HG03280 (cell line): Measurements from ENCODE around the gene HIVEP2.

Source experiments
- ATAC-seq: cut with Tn5 transposase; IDR thresholded peaks from one replicate; pipeline ENCODE4 v1.9.1; 2021; ENCODE audit warnings: mild to moderate bottlenecking, moderate library complexity; ENCODE audit not compliant: unreplicated experiment

The HIVEP2 gene

DNA sequence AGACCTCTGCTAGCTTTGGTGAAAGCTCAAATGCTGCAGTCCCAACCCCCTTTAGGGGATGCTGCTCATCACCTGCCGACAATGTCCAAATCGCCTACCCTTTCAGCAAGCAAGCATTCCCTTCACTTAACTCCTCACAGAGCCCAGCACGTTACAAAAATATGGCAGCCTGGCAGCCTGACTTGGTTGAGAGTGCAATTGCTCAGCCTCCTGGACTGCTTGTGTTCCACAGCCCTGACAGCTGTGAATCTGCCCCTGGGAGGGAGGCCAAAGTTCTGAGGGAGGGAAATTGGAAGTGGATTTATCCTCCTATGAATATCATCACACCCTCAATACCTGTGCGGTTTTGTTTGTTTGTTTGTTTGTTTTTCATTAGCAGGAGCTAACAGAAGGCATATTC is 231.0 kb downstream of the HIVEP2 start:
- no peak for ATAC-seq

DNA sequence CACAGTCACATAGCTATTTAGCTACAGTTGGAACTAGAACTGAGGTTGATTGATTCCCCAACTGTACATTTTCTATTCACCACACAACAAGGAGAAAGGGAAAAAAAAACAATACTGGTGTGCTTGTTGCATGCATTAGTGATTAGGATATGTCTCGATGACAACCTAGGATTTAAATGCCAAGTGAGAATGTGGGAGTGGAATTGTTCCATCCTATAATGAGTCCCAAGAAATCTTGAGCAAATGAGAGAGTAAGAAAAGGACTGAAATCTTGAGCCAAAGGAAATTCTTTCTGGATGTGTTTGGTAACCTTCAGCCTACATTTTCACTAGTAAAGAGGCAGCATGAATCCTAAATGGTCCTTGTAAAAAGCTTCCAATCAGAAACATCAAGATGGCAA is 232.7 kb downstream of the HIVEP2 start:
- ATAC-seq = no peak

DNA sequence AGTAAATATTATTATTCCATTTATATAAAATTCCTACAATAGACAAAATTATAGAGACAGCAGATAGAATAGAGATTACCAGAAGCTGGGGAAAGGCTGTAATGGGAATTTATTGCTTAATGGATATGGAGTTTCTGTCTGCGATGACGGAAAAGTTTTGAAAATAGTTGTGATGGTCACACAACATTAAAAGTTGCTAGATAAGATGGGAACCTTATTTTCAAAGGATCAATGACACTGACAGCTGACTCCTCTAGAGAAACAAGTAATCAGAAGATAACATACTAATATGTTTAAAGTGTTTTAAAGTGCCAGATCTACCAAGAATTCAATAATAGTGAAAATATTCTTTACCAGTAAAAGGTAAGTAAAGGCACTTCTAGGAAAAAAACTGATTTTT is 236.3 kb downstream of the HIVEP2 start:
- ATAC-seq = no peak

DNA sequence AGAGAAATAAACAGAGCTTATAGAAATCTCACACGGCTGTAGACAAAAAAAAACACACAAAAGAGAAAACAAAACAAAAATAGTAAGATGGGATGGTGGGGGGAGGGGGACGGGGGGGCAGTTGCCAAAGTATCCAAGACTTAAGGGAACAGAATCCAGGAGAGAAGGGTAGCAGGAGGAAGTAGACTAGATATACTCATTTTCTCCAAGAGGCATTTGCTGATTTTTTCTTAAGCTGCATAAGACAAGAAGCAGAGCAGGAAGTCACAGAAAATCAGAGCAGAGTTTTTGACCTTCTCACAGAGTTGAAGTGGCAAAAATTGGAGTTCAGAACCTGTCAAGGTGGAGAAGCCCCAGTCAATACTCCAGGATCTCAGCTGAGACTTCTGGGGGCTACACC is 237.7 kb downstream of the HIVEP2 start:
- no peak for ATAC-seq

DNA sequence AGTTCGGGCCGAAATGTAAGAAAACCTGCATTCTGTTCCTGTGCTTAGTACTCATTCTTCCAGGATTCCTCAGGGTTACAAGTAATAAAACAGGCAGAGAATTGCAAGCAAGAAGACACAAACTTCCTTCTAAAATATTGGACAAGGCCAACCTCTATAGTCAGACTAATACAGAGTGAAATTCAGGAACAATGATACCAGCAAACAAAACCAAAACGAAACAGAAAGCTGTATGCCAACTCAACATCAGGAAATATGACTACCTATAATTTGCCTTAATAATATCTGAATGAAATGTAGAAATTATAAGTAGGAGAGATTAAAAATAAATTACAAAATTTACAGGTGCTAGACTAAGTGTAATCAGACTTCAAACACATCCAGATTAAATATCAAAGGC is 238.8 kb downstream of the HIVEP2 start:
- no peak for ATAC-seq

DNA sequence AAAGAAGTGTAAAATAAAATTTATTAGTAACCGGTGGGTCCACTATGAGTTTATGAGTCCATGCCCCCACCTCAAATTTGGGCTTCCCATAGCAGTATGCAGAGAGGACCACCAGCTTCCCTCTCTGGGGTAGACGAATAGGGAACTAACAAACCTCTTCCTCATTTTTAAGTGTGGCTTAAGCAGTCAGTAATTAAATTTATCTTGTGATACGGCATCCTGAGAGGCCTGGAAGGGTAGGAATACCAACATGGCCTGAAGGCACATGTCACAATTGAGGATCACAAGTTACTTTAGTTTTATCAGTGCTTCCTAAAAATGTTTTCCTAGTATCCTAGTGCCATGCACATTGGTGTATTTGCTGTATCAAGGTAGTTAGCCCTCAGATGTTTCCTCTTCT is 239.9 kb downstream of the HIVEP2 start:
- no peak for ATAC-seq

DNA sequence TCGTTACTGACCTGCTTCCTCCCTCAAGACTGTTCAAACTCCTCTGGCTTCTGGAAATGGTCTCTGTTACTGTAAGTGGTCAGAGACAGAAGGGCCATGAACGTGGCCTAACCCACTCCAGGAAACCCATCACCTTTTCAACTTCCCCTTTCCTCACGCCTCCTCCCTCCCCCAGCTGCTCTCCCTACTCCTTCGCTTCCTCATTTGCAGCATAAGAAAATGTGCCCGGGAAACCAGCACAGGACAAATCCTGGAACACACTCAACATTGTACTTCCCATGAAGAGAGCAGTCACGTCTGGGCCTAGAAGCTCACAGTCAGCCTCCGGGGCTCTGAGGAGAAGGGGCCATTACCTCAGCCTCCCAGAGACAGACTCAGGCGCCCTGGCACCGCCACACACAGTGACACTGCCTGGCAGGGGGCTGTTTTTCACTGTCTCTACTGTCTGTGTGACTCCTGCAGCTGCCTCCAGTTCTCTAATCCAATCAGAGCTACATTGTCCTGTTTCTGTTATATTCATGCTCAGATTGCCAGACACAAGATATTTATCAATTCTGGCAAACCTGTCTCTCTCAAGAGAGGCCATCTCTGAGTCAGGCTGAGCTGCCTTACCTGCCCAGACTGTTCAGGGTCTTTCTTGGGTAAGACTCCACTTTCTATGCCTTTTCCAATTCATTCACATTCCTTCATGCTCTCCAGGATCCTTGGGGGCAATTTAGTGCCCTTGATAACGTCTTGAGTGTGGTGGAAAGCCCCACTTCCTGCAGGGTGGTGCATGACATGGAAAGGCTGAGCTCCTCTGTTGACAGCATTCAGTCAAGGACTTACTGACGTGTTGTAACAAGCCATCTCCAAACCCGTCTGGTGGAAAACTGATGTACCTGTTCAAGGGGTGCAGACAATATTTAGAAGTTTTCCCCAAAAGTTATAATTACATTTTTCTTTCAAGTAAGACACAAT is 242.2 kb downstream of the HIVEP2 start:
- no peak for ATAC-seq
